Muscle of back (tissue), 11 donors: ENCODE measurements around the gene YJEFN3. TPM values are rescaled to one million over a fixed set of nuclear protein-coding genes. Genes with fewer than 3 reads are reported as not detected.

Experiments
- DNase-seq, 3 donors: peaks; one replicate each; pipeline versions ENCODE4 v3.0.0 to v3.0.0-alpha.2; 2013
- polyA plus RNA-seq, 10 donors: library from polyadenylated mRNA; unstranded; fragments of 120-200 nt; gene quantifications; one replicate each; pipeline ENCODE4 v1.2.1, GENCODE V29; 2013; ENCODE audit not compliant: insufficient read length in 10 of 10

YJEFN3 gene
- polyA plus RNA-seq, 10 donors = 2.8 to 11.4 (median 5.8) TPM

GRCh38 chr19:19538061-19538784, 9.5 kb downstream of the YJEFN3 start, which contains the start of gene CILP2:
CILP2 (plus strand) TSS chr19:19538265; CDS start chr19:19538350, 85 bp downstream.
- peak in 2 of 3 donors; percentile 44 to 71 for DNase-seq

GRCh38 chr19:19538785-19539166, 10.1 kb downstream of the YJEFN3 start:
- peak in 2 of 3 donors; percentile 44 to 65 for DNase-seq

GRCh38 chr19:19539698-19540063, 11.0 kb downstream of the YJEFN3 start:
- DNase-seq = no peak

GRCh38 chr19:19540064-19540714, 11.5 kb downstream of the YJEFN3 start:
- DNase-seq = peak; percentile 45 to 75 (median 49)

GRCh38 chr19:19540715-19541515, 12.2 kb downstream of the YJEFN3 start:
- DNase-seq = no peak

- no peak for DNase-seq
Measured at GRCh38 chr19:19541616-19542015, 12.9 kb downstream of the YJEFN3 start.

GRCh38 chr19:19542507-19542906, 13.8 kb downstream of the YJEFN3 start:
- no peak for DNase-seq

GRCh38 chr19:19543101-19543500, 14.4 kb downstream of the YJEFN3 start:
- DNase-seq = no peak

- no peak for DNase-seq
Measured at GRCh38 chr19:19543640-19544039, 14.9 kb downstream of the YJEFN3 start.

GRCh38 chr19:19544257-19544953, 15.7 kb downstream of the YJEFN3 start:
- DNase-seq = no peak

GRCh38 chr19:19544954-19545591, 16.4 kb downstream of the YJEFN3 start:
- DNase-seq = no peak

- DNase-seq = no peak
Measured at GRCh38 chr19:19545707-19546106, 17.0 kb downstream of the YJEFN3 start.

- no peak for DNase-seq
Measured at GRCh38 chr19:19546751-19547162, 18.0 kb downstream of the YJEFN3 start.

GRCh38 chr19:19547674-19548336, 19.1 kb downstream of the YJEFN3 start:
- DNase-seq = no peak

- DNase-seq = peak in 1 of 3 donors; percentile 54
Measured at GRCh38 chr19:19548915-19549759, 20.4 kb downstream of the YJEFN3 start.

- no peak for DNase-seq
Measured at GRCh38 chr19:19549804-19550464, 21.2 kb downstream of the YJEFN3 start.

- peak; percentile 30 to 74 (median 57) for DNase-seq
Measured at GRCh38 chr19:19550485-19550929, 21.8 kb downstream of the YJEFN3 start.

- peak in 1 of 3 donors; percentile 62 for DNase-seq
Measured at GRCh38 chr19:19550972-19551852, 22.5 kb downstream of the YJEFN3 start.
